HG03103 (cell line): Measurements from ENCODE around the gene SEC24C.
A peak's percentile ranks its signal among the peaks of the same experiment; 100 is the strongest.
"Not testable (repeated sequence)": the region's sequence is repeated elsewhere in the genome, so short reads cannot be mapped to it uniquely, and the experiment has no call there.

Experiments
- ATAC-seq: cut with Tn5 transposase; IDR thresholded peaks from one replicate; pipeline ENCODE4 v1.9.1; 2021; ENCODE audit warnings: low read depth; ENCODE audit not compliant: unreplicated experiment

Gene SEC24C

GRCh38 chr10:73731588-73732375 lies 12.4 kb upstream of the SEC24C start:
- no peak for ATAC-seq

GRCh38 chr10:73732426-73732825 lies 11.7 kb upstream of the SEC24C start:
- ATAC-seq: no peak

- ATAC-seq: no peak
Measured at GRCh38 chr10:73732931-73733623, 11.1 kb upstream of the SEC24C start.

GRCh38 chr10:73734028-73734720 lies 10.0 kb upstream of the SEC24C start:
- ATAC-seq: no peak

GRCh38 chr10:73734796-73735305 lies 9.3 kb upstream of the SEC24C start:
- ATAC-seq: no peak

GRCh38 chr10:73740501-73741254 lies 3.5 kb upstream of the SEC24C start:
- ATAC-seq: not testable (repeated sequence)

- no peak for ATAC-seq
Measured at GRCh38 chr10:73742454-73742734, 1.8 kb upstream of the SEC24C start.

GRCh38 chr10:73743327-73743904 lies 756 bp upstream of the SEC24C start:
- ATAC-seq: no peak

- peak; percentile 29 for ATAC-seq
Measured at GRCh38 chr10:73744664-73744975, 448 bp downstream of the SEC24C start.

GRCh38 chr10:73746721-73747120 lies 2.5 kb downstream of the SEC24C start:
- ATAC-seq: no peak

- ATAC-seq: no peak
Measured at GRCh38 chr10:73750819-73751218, 6.6 kb downstream of the SEC24C start.

- ATAC-seq: no peak
Measured at GRCh38 chr10:73756183-73756582, 12.0 kb downstream of the SEC24C start.

- ATAC-seq: no peak
Measured at GRCh38 chr10:73758704-73759511, 14.7 kb downstream of the SEC24C start.

GRCh38 chr10:73759512-73760115 lies 15.4 kb downstream of the SEC24C start:
- no peak for ATAC-seq

GRCh38 chr10:73761781-73762180 lies 17.6 kb downstream of the SEC24C start:
- no peak for ATAC-seq

GRCh38 chr10:73762915-73763314 lies 18.7 kb downstream of the SEC24C start:
- ATAC-seq: no peak

GRCh38 chr10:73763343-73763742 lies 19.2 kb downstream of the SEC24C start:
- no peak for ATAC-seq

GRCh38 chr10:73765066-73765465 lies 20.9 kb downstream of the SEC24C start:
- no peak for ATAC-seq

GRCh38 chr10:73768881-73769280 lies 24.7 kb downstream of the SEC24C start:
- no peak for ATAC-seq
